SH-SY5Y (cell line): ENCODE measurements around the gene SLC12A3.

Experiments
- GATA2 ChIP-seq: IDR thresholded peaks from 2 replicates; pipeline ENCODE4 v1.6.1; 2011; ENCODE audit warnings: mild to moderate bottlenecking, low read depth, low read length
- GATA3 ChIP-seq: IDR thresholded peaks from 2 replicates; pipeline ENCODE4 v1.6.1; 2011; ENCODE audit warnings: low read depth, mild to moderate bottlenecking, low read length, moderate library complexity

- no peak for TF ChIP-seq GATA3
- no peak for TF ChIP-seq GATA2
These were observed 99.5 kb downstream of the SLC12A3 start for GRCh38 chr16:56964243-56965148.
